Measurements from ENCODE around the gene PACRG.

DNA sequence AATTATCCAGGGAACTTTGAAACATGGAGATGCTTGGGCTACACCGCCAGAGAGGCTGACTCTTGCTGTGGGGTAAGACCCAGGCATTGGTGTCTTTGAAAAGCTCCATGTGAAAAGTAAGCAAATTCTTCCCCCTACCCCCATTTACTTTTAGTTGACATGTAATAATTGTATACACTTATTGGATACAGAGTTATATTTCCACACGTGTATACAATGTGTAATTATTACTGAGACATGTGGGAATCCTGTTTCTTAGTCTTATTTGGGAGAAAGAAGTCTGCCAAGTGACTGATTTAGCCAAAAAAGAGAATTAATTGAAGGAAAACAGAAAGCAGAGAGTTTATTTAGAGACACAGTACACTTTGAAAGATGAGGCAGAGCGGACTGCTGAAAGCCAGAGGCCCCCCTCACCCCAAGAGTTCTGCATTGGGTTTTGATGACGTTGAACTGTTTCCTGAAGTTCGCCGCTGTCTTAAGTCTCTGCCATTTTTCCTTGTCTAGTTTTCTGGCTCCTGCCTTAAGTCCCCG, 193.8 kb downstream of the PACRG start:
- TF ChIP-seq CTCF (IDR thresholded peaks at IDR 0.05) (no peak), FOXP1 (CRISPR knock-in tag; IDR thresholded peaks at IDR 0.05; ENCODE audit: borderline replicate concordance) (no peak), MYBL2 (CRISPR knock-in tag; IDR thresholded peaks at IDR 0.05) (no peak), NR3C1 (CRISPR knock-in tag; conservative IDR thresholded peaks at IDR 0.05; ENCODE audit: low read depth) (no peak), ZNF512 (CRISPR knock-in tag; IDR thresholded peaks at IDR 0.05; ENCODE audit: borderline replicate concordance) (no peak)
- TF ChIP-seq, protein P1, sequence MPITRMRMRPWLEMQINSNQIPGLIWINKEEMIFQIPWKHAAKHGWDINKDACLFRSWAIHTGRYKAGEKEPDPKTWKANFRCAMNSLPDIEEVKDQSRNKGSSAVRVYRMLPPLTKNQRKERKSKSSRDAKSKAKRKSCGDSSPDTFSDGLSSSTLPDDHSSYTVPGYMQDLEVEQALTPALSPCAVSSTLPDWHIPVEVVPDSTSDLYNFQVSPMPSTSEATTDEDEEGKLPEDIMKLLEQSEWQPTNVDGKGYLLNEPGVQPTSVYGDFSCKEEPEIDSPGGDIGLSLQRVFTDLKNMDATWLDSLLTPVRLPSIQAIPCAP (CRISPR knock-in tag; IDR thresholded peaks at IDR 0.05): no peak
- TF ChIP-seq, protein P2, sequence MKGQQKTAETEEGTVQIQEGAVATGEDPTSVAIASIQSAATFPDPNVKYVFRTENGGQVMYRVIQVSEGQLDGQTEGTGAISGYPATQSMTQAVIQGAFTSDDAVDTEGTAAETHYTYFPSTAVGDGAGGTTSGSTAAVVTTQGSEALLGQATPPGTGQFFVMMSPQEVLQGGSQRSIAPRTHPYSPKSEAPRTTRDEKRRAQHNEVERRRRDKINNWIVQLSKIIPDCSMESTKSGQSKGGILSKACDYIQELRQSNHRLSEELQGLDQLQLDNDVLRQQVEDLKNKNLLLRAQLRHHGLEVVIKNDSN (CRISPR knock-in tag; IDR thresholded peaks at IDR 0.05): no peak
- TF ChIP-seq, protein P3, sequence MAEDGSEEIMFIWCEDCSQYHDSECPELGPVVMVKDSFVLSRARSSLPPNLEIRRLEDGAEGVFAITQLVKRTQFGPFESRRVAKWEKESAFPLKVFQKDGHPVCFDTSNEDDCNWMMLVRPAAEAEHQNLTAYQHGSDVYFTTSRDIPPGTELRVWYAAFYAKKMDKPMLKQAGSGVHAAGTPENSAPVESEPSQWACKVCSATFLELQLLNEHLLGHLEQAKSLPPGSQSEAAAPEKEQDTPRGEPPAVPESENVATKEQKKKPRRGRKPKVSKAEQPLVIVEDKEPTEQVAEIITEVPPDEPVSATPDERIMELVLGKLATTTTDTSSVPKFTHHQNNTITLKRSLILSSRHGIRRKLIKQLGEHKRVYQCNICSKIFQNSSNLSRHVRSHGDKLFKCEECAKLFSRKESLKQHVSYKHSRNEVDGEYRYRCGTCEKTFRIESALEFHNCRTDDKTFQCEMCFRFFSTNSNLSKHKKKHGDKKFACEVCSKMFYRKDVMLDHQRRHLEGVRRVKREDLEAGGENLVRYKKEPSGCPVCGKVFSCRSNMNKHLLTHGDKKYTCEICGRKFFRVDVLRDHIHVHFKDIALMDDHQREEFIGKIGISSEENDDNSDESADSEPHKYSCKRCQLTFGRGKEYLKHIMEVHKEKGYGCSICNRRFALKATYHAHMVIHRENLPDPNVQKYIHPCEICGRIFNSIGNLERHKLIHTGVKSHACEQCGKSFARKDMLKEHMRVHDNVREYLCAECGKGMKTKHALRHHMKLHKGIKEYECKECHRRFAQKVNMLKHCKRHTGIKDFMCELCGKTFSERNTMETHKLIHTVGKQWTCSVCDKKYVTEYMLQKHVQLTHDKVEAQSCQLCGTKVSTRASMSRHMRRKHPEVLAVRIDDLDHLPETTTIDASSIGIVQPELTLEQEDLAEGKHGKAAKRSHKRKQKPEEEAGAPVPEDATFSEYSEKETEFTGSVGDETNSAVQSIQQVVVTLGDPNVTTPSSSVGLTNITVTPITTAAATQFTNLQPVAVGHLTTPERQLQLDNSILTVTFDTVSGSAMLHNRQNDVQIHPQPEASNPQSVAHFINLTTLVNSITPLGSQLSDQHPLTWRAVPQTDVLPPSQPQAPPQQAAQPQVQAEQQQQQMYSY (CRISPR knock-in tag; IDR thresholded peaks at IDR 0.05): no peak
